ENCODE results near the gene PPM1N. TPM values are rescaled to one million over a fixed set of nuclear protein-coding genes. Genes with fewer than 3 reads are reported as not detected.

Gene PPM1N
- total RNA-seq, 1 experiment from 2014 or later = 5.2 TPM

DNA sequence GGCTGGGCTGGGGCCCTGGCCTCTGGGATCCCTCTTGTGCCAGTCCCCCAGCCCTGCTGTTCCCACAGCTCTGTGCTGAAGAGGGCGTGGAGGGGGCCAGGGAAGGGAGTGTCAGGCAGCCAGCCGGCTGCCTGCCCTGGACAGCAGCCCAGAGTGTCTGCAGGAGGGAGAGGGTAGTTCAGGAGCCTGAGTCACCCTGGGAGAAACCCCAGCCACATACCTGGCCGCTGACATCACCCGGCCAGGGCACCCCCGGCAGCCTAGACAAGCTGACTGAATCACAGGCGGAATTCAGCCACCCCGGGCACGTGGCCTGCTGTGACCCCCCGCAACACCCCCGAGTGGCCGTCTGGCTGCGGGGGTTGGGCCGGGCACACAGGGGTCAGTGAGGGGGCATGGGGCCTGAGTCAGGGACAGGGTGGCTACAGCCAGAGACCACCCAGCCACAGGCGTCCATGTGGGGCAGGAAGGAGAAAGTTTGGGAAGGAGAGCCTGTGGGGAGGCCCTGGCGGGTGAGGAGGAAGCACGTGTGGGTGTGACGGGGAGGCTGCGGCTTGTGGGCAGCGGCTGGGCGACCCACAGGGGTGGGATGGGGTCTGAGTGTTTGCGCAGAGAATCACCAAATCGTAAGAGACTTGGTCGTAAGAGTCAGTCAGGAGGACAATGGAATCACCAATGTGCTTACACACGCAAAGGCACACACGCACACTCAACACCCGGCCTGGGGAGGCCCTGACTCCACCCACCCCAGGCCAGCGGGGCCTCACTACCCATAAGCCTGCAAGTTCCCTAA is 42.3 kb upstream of the PPM1N start (continued):
- TF ChIP-seq, protein P1, sequence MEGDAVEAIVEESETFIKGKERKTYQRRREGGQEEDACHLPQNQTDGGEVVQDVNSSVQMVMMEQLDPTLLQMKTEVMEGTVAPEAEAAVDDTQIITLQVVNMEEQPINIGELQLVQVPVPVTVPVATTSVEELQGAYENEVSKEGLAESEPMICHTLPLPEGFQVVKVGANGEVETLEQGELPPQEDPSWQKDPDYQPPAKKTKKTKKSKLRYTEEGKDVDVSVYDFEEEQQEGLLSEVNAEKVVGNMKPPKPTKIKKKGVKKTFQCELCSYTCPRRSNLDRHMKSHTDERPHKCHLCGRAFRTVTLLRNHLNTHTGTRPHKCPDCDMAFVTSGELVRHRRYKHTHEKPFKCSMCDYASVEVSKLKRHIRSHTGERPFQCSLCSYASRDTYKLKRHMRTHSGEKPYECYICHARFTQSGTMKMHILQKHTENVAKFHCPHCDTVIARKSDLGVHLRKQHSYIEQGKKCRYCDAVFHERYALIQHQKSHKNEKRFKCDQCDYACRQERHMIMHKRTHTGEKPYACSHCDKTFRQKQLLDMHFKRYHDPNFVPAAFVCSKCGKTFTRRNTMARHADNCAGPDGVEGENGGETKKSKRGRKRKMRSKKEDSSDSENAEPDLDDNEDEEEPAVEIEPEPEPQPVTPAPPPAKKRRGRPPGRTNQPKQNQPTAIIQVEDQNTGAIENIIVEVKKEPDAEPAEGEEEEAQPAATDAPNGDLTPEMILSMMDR (IDR thresholded peaks at IDR 0.05 in 2 of 3, conservative IDR thresholded peaks at IDR 0.05 in 1 of 3; ENCODE audit: borderline replicate concordance in 1 of 3, insufficient read depth in 1 of 3, low read depth in 2 of 3, low read length in 2 of 3) = no peak
- peak; percentile 79; the same call in 1 of the 2 replicates for TF ChIP-seq CBX3 (IDR thresholded peaks at IDR 0.05; ENCODE audit: low read depth)
- peak; percentile 98 for TF ChIP-seq SIN3A (IDR thresholded peaks at IDR 0.05; ENCODE audit: low read depth)
- peak; percentile 44 for TF ChIP-seq TCF7L2 (IDR thresholded peaks at IDR 0.05; ENCODE audit: borderline replicate concordance, extremely low read depth, insufficient read depth, insufficient read length)

- Histone ChIP-seq H3K36me3 (ENCODE audit: control insufficient read depth in 1 of 2, insufficient read depth in 2 of 2, low read length in 2 of 2) (no peaks in the 10 kb centered on the region), H2AFZ (ENCODE audit: low read depth, low read length, poor library complexity, severe bottlenecking) (no peak overlapping the region), H3K27ac (ENCODE audit: low read depth, low read length) (peak overlapping the region; percentile 82), H3K9me3 (ENCODE audit: control insufficient read depth in 1 of 2, insufficient read depth in 1 of 2, low read depth in 1 of 2, low read length in 2 of 2) (peaks cover 0 to 2% of the 10 kb centered on the region in 2 experiments; a peak in 1 of 4 replicates), H3K4me1 (ENCODE audit: control insufficient read depth in 1 of 2, insufficient read depth in 2 of 2, low read length in 2 of 2) (peaks cover 22 to 48% of the 10 kb centered on the region in 2 experiments), H3K9ac (ENCODE audit: low read length) (peak overlapping the region; percentile 77), H3K27me3 (ENCODE audit: insufficient read depth, low read length) (no peaks in the 10 kb centered on the region), H3K79me2 (ENCODE audit: insufficient read depth, low read length) (no peaks in the 10 kb centered on the region), H4K20me1 (ENCODE audit: insufficient read depth) (no peaks in the 10 kb centered on the region), H3K9me2 (ENCODE audit: insufficient read depth) (no peaks in the 10 kb centered on the region), H3K4me2 (ENCODE audit: low read length) (peak overlapping the region; percentile 79), H3K4me3 (replicated peaks in 1 of 2; ENCODE audit: low read depth in 1 of 2, low read length in 2 of 2) (peak overlapping the region in 1 of 2 experiments; percentile 43; a peak in 1 of 4 replicates)
- peak; percentile 30; the same call in 1 of the 2 replicates for TF ChIP-seq ZFX (IDR thresholded peaks at IDR 0.05)
- TF ChIP-seq, protein P2, sequence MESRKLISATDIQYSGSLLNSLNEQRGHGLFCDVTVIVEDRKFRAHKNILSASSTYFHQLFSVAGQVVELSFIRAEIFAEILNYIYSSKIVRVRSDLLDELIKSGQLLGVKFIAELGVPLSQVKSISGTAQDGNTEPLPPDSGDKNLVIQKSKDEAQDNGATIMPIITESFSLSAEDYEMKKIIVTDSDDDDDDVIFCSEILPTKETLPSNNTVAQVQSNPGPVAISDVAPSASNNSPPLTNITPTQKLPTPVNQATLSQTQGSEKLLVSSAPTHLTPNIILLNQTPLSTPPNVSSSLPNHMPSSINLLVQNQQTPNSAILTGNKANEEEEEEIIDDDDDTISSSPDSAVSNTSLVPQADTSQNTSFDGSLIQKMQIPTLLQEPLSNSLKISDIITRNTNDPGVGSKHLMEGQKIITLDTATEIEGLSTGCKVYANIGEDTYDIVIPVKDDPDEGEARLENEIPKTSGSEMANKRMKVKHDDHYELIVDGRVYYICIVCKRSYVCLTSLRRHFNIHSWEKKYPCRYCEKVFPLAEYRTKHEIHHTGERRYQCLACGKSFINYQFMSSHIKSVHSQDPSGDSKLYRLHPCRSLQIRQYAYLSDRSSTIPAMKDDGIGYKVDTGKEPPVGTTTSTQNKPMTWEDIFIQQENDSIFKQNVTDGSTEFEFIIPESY (IDR thresholded peaks at IDR 0.05; ENCODE audit: extremely low read depth, insufficient replicate concordance, low read length) = no peak
- RAD21 ChIA-PET (ENCODE audit: low non-redundant PET in 1 of 2, low total read pairs in 2 of 2, uncharacterized antibody in 2 of 2, unreplicated experiment in 2 of 2) = no interaction called here
- POLR2A ChIA-PET = interaction anchor here (0.8 to 4.1 kb wide), 2 partner anchors 11 to 17 kb away, joined by 4 to 72 read pairs; partner anchors contain the start of gene FOSB
- CTCF ChIA-PET = interaction anchor here (1.0 to 2.8 kb wide), 2 partner anchors 17 to 22 kb away, joined by 4 to 11 read pairs; no protein-coding TSS in a partner anchor
- no peak for DNase-seq (ENCODE audit: low read depth, low spot score)
- ATAC-seq = no peak
- intact Hi-C loops (cut with micrococcal nuclease) = no loop called here
- no TSS peak for BruUV-seq (replicated peaks)
Observed at GRCh38 chr19:45456500-45456815, 41.8 kb upstream of the PPM1N start.
